Left ventricle myocardium inferior (tissue), 1 donor: ENCODE measurements around the gene DIS3L. TPM values are rescaled to one million over a fixed set of nuclear protein-coding genes. Genes with fewer than 3 reads are reported as not detected.
A peak's percentile ranks its signal among the peaks of the same experiment; 100 is the strongest.
"Not testable (repeated sequence)": the region's sequence is repeated elsewhere in the genome, so short reads cannot be mapped to it uniquely, and the experiment has no call there.

Experiments
- DNase-seq: peaks from one replicate; pipeline ENCODE4 v3.0.0-alpha.2; 2020
- H3K27ac ChIP-seq: fragments of 200-600 bp; replicated peaks from 2 replicates; pipeline ENCODE4 v1.8.0; 2021
- H3K27me3 ChIP-seq: fragments of 200-600 bp; 2 replicates; pipeline ENCODE4 v1.8.0; 2021; ENCODE audit warnings: low read depth
- H3K36me3 ChIP-seq: fragments of 200-600 bp; 2 replicates; pipeline ENCODE4 v1.8.0; 2021
- H3K4me1 ChIP-seq: fragments of 200-600 bp; 2 replicates; pipeline ENCODE4 v1.8.0; 2021
- H3K4me3 ChIP-seq: fragments of 200-600 bp; 2 replicates; pipeline ENCODE4 v1.8.0; 2021; ENCODE audit warnings: mild to moderate bottlenecking, moderate library complexity
- H3K9me3 ChIP-seq: fragments of 200-600 bp; replicated peaks from 2 replicates; pipeline ENCODE4 v1.8.0; 2021
- intact Hi-C: fragments of 100-400 bp; cut with micrococcal nuclease; formaldehyde crosslinking; loops from one replicate; pipeline ENCODE4 v1.11.0; 2022
- long read RNA-seq: library from polyadenylated mRNA; unstranded; transcript quantifications from one replicate; pipeline ENCODE4 v2.0.0, GENCODE V29; 2021
- total RNA-seq: library from RNA; stranded (reverse); fragmentation: NEBNext Ultra II Directional; extraction: Animal tissue kit (Norgen Biotek cat#: 25700); gene quantifications from one replicate; pipeline ENCODE4 v1.2.1, GENCODE V29; 2021
- TF ChIP-seq, protein P1 (sequence below): fragments of 200-600 bp; IDR thresholded peaks from 2 replicates; pipeline ENCODE4 v1.8.0; 2021; ENCODE audit warnings: antibody characterized with exemption, mild to moderate bottlenecking, borderline replicate concordance
- donor health status: DM: no; HTN: yes; CAD: no; lungs with severe emphysema.

Gene DIS3L
- total RNA-seq, result 36.6 TPM
- long read RNA-seq, transcript DIS3L-201 (17 exons, 3,763 nt), result minor isoform, 8 of 140 reads
- long read RNA-seq, transcript DIS3L-202 (17 exons, 3,647 nt), result major isoform, 79 of 140 reads
- long read RNA-seq, partial matches to known transcripts, result 4 of 140 reads
- long read RNA-seq, other reads (novel, unspliced or antisense), result 49 of 140 reads

DNA sequence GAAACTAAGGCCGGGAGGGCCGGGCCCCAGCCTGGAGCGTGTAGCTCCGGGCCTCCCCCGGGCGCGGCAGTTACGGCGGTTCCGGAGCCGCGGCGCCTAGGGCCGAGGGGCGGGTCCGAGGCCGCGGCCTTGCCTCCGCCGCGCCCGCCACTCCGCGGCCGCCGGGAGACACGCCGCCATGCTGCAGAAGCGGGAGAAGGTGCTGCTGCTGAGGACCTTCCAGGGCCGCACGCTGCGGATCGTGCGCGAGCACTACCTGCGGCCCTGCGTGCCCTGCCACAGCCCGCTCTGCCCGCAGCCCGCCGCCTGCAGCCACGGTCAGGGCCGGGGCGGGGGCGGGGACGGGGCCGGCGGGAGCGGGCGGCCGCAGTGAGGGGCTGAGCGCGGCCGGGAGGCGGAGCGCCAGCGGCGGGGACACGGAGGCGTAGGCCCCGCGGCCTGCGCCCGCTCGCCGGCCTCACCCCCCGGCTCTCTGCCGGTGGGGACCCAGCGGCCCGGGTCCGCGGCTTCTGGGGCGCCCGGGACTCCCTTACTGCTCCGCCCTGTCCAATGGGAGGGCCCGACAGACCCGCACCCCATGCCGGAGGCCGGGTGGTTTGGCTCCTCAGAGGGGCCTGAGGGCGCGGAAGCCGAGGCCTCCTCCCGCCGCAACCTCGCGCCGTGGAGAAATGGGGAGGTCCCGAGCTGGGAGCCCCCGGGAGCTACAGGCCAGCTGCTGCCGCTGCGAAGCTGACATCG is at the start of gene DIS3L:
Gene DIS3L (plus strand): TSS at position 150 of the 738 bp plus-strand sequence. CDS start 29 bp downstream, at position 179.
- no peaks in the 10 kb centered on the region for H3K9me3 ChIP-seq
- peak; percentile 68 for DNase-seq
- peak within 1 kb of the TSS; percentile 95 for H3K27ac ChIP-seq
- no peaks in the 10 kb centered on the region for H3K36me3 ChIP-seq
- intact Hi-C loops, result no loop called here
- no peaks in the 10 kb centered on the region for H3K27me3 ChIP-seq
- peaks cover 43% of the 10 kb centered on the region for H3K4me1 ChIP-seq
- TF ChIP-seq, protein P1, sequence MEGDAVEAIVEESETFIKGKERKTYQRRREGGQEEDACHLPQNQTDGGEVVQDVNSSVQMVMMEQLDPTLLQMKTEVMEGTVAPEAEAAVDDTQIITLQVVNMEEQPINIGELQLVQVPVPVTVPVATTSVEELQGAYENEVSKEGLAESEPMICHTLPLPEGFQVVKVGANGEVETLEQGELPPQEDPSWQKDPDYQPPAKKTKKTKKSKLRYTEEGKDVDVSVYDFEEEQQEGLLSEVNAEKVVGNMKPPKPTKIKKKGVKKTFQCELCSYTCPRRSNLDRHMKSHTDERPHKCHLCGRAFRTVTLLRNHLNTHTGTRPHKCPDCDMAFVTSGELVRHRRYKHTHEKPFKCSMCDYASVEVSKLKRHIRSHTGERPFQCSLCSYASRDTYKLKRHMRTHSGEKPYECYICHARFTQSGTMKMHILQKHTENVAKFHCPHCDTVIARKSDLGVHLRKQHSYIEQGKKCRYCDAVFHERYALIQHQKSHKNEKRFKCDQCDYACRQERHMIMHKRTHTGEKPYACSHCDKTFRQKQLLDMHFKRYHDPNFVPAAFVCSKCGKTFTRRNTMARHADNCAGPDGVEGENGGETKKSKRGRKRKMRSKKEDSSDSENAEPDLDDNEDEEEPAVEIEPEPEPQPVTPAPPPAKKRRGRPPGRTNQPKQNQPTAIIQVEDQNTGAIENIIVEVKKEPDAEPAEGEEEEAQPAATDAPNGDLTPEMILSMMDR, result peak; percentile 26
- peak within 1 kb of the TSS; percentile 85 for H3K4me3 ChIP-seq

DNA sequence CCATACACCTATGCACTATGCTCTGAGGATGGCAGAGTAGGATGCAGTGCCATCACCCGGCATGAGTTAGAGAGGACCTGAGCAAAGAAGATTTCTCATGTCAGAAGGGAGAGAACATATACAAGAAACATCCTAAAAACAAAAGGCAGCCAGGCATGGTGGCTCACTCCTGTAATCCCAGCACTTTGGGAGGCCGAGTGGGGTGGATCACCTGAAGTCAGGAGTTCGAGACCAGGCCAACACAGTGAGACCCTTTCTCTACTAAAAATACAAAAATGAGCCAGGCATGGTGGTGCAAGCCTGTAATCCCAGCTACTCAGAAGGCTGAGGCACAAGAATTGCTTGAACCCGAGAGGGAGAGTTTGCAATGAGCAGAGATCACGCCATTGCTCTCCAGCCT is 47.5 kb upstream of the DIS3L start:
- H3K4me1 ChIP-seq, H3K27ac ChIP-seq, intact Hi-C loops, H3K36me3 ChIP-seq, H3K9me3 ChIP-seq, H3K4me3 ChIP-seq, DNase-seq: not testable (repeated sequence)
- H3K27me3 ChIP-seq, result peaks cover 79% of the 10 kb centered on the region

DNA sequence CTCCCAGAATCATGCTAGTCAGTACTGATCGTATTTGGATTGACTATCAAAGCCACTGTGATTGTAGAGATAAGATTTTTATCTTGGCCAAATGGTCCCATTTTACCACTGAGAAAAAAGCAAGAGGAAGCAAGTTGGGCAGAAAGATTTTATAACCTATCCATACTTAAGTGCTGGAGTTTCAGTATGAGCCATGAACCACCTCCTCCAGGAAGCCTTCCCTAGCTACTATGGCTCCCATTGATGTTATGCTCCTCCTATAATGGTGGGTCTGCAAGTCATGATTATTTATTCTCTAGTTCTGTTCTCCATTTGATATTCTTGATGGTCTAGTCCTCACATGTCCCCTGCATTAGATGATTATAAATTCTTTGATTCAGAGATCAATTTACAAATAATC is 46.4 kb upstream of the DIS3L start:
- no peak for DNase-seq
- TF ChIP-seq, protein P1, result no peak
- peaks cover 79% of the 10 kb centered on the region for H3K27me3 ChIP-seq
- no peaks in the 10 kb centered on the region for H3K9me3 ChIP-seq
- no peak overlapping the region for H3K4me3 ChIP-seq
- H3K4me1 ChIP-seq, result peaks cover 4% of the 10 kb centered on the region
- H3K36me3 ChIP-seq, result no peaks in the 10 kb centered on the region
- intact Hi-C loops, result no loop called here
- H3K27ac ChIP-seq, result no peak overlapping the region

DNA sequence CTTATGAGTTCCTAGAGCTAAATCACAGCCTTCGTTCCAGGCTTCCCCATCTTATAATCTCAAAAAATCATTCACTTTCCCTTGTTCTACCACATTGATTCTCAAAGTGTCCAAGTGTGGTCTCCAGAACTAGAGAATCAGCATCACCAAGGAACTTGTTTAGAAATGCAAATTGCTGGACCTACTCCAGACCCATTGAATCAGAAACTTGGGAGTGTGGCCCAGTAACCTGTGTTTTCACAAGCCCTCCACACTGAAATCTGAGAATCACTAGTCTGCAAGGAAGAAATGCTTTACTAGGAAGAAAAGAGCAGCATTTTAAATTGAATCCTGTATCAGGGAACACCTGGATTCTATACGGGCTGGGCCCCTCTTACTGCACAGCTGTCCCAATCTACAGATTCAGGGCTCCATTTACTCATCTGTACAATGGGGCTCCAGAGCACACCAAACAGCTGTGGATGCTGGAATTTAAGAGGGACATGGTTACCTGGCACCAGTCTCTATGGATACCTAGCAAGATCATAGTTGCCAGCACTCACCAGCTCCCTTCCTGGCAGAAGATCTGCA is 43.7 kb upstream of the DIS3L start:
- DNase-seq, result no peak
- intact Hi-C loops, result no loop called here
- Histone ChIP-seq H3K36me3 (no peaks in the 10 kb centered on the region), H3K9me3 (no peaks in the 10 kb centered on the region), H3K4me1 (peaks cover 31% of the 10 kb centered on the region), H3K27me3 (peaks cover 87% of the 10 kb centered on the region), H3K4me3 (no peak overlapping the region), H3K27ac (no peak overlapping the region)
- TF ChIP-seq, protein P1, result no peak

DNA sequence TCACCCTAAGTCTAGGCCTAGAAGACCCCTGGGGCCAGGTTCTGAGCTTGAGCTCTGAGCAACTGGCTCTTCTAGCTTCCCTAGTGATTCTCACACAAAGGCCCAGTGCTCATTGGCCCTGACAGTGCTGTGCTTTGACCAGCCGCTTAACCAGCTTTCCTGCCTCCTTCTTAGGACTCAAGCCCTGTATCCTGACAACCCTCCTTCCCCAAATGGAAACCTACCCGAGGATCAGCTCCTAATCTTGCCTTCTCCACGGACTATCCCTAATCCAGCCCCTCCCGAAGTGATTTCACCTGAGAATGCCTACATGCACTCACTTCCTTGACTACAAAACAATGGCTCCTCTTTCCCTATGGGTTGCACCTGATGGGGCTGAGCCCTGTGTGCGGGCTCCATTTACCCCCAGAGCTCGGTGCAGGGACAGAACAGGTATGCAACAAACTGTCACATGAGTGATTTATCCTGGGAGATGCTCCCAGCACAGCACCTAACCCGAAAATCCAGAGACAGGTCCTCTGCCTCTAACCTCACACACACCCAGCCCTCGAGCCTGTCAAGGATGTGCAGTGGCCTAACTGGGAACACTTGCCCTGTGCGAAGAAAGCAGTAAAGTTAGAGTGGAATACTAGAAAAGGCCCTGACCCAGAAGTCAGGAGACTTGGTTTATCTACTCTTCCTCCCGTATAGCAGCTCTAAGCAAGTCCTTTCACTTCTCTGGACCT is 42.1 kb upstream of the DIS3L start:
- peak overlapping the region; percentile 74 for H3K4me3 ChIP-seq
- intact Hi-C loops, result no loop called here

More for the DNA sequence above, 42.1 kb upstream of the DIS3L start:
- no peak for DNase-seq
- no peaks in the 10 kb centered on the region for H3K9me3 ChIP-seq
- H3K27ac ChIP-seq, result no peak overlapping the region
- TF ChIP-seq, protein P1, result no peak
- H3K27me3 ChIP-seq, result peaks cover 87% of the 10 kb centered on the region
- H3K4me1 ChIP-seq, result peaks cover 32% of the 10 kb centered on the region
- H3K36me3 ChIP-seq, result no peaks in the 10 kb centered on the region
